Hypothalamus (tissue), 51 donors: ENCODE data around the gene BARHL2.

Source experiments
- DNase-seq, 51 donors: peaks; one replicate each; lab custom pipeline; 2025; lab: John Stamatoyannopoulos, UW

Gene BARHL2

GRCh38 chr1:90711696-90712095 is 5.4 kb downstream of the BARHL2 start:
- no peak for DNase-seq

GRCh38 chr1:90710579-90711536 is 6.2 kb downstream of the BARHL2 start:
- DNase-seq = no peak

- no peak for DNase-seq
These were observed 7.6 kb downstream of the BARHL2 start for GRCh38 chr1:90709535-90709934.

- no peak for DNase-seq
These were observed 8.3 kb downstream of the BARHL2 start for GRCh38 chr1:90708826-90709225.

GRCh38 chr1:90708236-90708786 is 8.8 kb downstream of the BARHL2 start:
- DNase-seq = no peak

GRCh38 chr1:90707363-90707710 is 9.8 kb downstream of the BARHL2 start:
- DNase-seq = no peak

- no peak for DNase-seq
These were observed 10.4 kb downstream of the BARHL2 start for GRCh38 chr1:90706437-90707362.

- no peak for DNase-seq
These were observed 11.1 kb downstream of the BARHL2 start for GRCh38 chr1:90705956-90706355.

- DNase-seq = no peak
These were observed 12.3 kb downstream of the BARHL2 start for GRCh38 chr1:90704817-90705216.

- DNase-seq = no peak
These were observed 22.3 kb downstream of the BARHL2 start for GRCh38 chr1:90694846-90695245.

- no peak for DNase-seq
These were observed 29.4 kb downstream of the BARHL2 start for GRCh38 chr1:90687747-90688146.

GRCh38 chr1:90675161-90675847 is 41.8 kb downstream of the BARHL2 start:
- DNase-seq = no peak

- DNase-seq = no peak
These were observed 45.4 kb downstream of the BARHL2 start for GRCh38 chr1:90671741-90672140.

GRCh38 chr1:90671251-90671650 is 45.9 kb downstream of the BARHL2 start:
- no peak for DNase-seq
